Measurements from ENCODE around the gene CRYAA.

DNA sequence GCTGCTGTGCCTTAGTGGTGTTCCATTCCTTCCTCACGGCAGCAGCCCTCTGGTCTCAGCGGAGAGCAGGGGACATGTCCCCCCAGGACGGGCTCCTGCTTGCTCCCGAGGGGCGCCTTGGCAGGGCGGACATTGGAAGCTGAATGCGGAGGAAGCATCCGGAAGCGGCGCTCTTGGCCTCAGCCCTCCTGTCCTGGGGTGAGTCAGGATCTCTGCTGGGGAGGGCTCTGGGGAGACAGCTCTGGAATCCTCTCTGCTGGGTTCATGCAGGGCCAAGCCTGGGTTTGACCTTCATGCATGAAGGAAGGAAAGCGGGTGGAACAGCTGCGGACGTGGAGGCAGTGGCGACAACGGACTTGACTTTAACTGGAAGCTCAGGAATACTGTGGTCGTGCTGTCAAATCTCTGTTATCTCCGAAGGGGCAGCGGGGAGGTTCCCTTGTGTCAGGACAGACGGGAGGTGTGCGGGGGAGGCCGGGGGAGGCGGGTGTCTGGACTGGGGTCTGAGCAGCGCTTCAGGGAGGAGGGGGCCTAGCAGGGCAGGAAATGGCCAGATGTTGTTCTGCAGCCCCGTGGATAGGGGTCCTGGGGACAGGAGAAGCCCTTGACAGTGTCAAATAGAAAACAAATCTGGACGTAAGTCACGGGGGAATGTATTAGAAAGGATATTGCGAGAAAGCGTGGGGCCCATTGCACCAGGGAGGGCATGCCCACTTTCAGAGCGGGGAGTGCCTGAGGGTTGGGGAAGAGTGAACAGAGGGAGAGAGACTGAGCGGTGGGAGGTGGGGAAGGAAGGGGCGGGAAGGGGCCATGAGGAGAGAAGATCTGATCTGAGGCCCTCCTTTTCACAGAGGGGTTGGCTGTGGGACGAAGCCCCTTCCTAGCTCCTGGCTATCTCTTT is 26.6 kb downstream of the CRYAA start:
- TF ChIP-seq CTCF (IDR thresholded peaks at IDR 0.05), result no peak
- no peak for TF ChIP-seq POLR2A (IDR thresholded peaks at IDR 0.05)
- no peak for TF ChIP-seq POLR2AphosphoS5 (IDR thresholded peaks at IDR 0.05)

Measured in suprapubic skin (tissue), 4 donors.